B cell (primary cell): ENCODE measurements around the gene PSME1. TPM values are rescaled to one million over a fixed set of nuclear protein-coding genes. Genes with fewer than 3 reads are reported as not detected.
A peak's percentile ranks its signal among the peaks of the same experiment; 100 is the strongest.

ENCODE experiments used
- ATAC-seq: fragments of 200-7000 bp; cut with Tn5 transposase; one replicate; pipeline ENCODE4 v1.10.0; 2021; ENCODE audit warnings: low read depth, mild to moderate bottlenecking, moderate number of reproducible peaks, moderate library complexity
- CTCF ChIA-PET: fragments of 350-600 bp; sonication (Branson Sonifier 250); formaldehyde crosslinking; loops from one replicate; lab custom pipeline; 2021; ENCODE audit warnings: antibody characterized with exemption, inconsistent platforms; lab: Charles Lee
- POLR2A ChIA-PET: fragments of 350-600 bp; sonication (Branson Sonifier 250); formaldehyde crosslinking; loops from one replicate; lab custom pipeline; 2021; ENCODE audit warnings: antibody characterized with exemption; lab: Charles Lee
- DNase-seq: peaks from one replicate; pipeline ENCODE4 v3.0.0; 2013
- H2AFZ ChIP-seq: 2 replicates; pipeline ENCODE4 v1.6.1; 2012; ENCODE audit warnings: mild to moderate bottlenecking, low read depth, low read length; ENCODE audit not compliant: insufficient read depth, poor library complexity, severe bottlenecking
- H3K27ac ChIP-seq, 2 donors: 1 replicate in 1 of 2; 2 replicates in 1 of 2; pipeline ENCODE4 v1.5.1; 2012 to 2013; ENCODE audit warnings: low read length in 2 of 2, mild to moderate bottlenecking in 2 of 2, moderate library complexity in 1 of 2
- H3K27me3 ChIP-seq, 4 experiments: fragments of 200-600 bp in 1 of 4; sonication (generic) in 1 of 4; replicated peaks in 1 of 4; 1 replicate in 2 of 4; 2 replicates in 2 of 4; pipeline versions ENCODE4 v1.6.1 to v1.7.0; 2013 to 2016; ENCODE audit warnings: low read length in 3 of 4, mild to moderate bottlenecking in 2 of 4, mixed read lengths in 1 of 4, moderate library complexity in 1 of 4; ENCODE audit not compliant: insufficient read depth in 4 of 4, control insufficient read depth in 3 of 4; ENCODE audit errors: control extremely low read depth in 1 of 4
- H3K36me3 ChIP-seq, 2 experiments: replicated peaks in 1 of 2; 1 replicate in 1 of 2; 2 replicates in 1 of 2; pipeline versions ENCODE4 v1.6.1 to v1.7.1; 2013; ENCODE audit warnings: low read length in 1 of 2; ENCODE audit not compliant: insufficient read depth in 2 of 2, control insufficient read depth in 1 of 2; ENCODE audit errors: control extremely low read depth in 1 of 2, extremely low read depth in 1 of 2
- H3K4me1 ChIP-seq, 2 donors: fragments of 200-600 bp in 1 of 2; sonication (generic) in 1 of 2; 1 replicate in 1 of 2; 2 replicates in 1 of 2; pipeline versions ENCODE4 v1.5.1 to v1.6.1; 2013 to 2017; ENCODE audit warnings: low read length in 2 of 2; ENCODE audit not compliant: control insufficient read depth in 2 of 2, insufficient read depth in 2 of 2
- H3K4me2 ChIP-seq: replicated peaks from 2 replicates; pipeline ENCODE3; 2012; ENCODE audit warnings: mild to moderate bottlenecking, low read depth, low read length; ENCODE audit not compliant: poor library complexity, severe bottlenecking
- H3K4me3 ChIP-seq, 5 experiments: fragments of 200-600 bp in 1 of 5; sonication (generic) in 1 of 5; 1 replicate in 3 of 5; 2 replicates in 2 of 5; pipeline versions ENCODE4 v1.5.1 to v1.7.0; 2011 to 2016; ENCODE audit warnings: low read length in 4 of 5, mild to moderate bottlenecking in 4 of 5, low read depth in 2 of 5, control low read depth in 1 of 5, moderate library complexity in 1 of 5; ENCODE audit not compliant: insufficient read depth in 1 of 5; ENCODE audit errors: control extremely low read depth in 1 of 5, extremely low read depth in 1 of 5
- H3K79me2 ChIP-seq: fragments of 200-600 bp; sonication (generic); one replicate; pipeline ENCODE4 v1.6.0; 2016; ENCODE audit warnings: low read length; ENCODE audit not compliant: control insufficient read depth, insufficient read depth
- H3K9ac ChIP-seq: fragments of 200-600 bp; sonication (generic); 2 replicates; pipeline ENCODE4 v1.6.1; 2017; ENCODE audit warnings: mild to moderate bottlenecking, low read length, moderate library complexity
- H3K9me3 ChIP-seq, 3 donors: one replicate each; pipeline versions ENCODE4 v1.6.1 to v1.7.1; 2013; ENCODE audit warnings: low read length in 2 of 3; ENCODE audit not compliant: control insufficient read depth in 2 of 3, insufficient read depth in 1 of 3; ENCODE audit errors: control extremely low read depth in 1 of 3
- H4K20me1 ChIP-seq: 2 replicates; pipeline ENCODE4 v1.6.0; 2012; ENCODE audit warnings: mild to moderate bottlenecking, low read length; ENCODE audit not compliant: insufficient read depth, control insufficient read depth, poor library complexity, severe bottlenecking
- H3K27ac Mint-ChIP-seq: one replicate; pipeline ENCODE4 v1.8.0; 2021; ENCODE audit warnings: mixed read lengths
- H3K27me3 Mint-ChIP-seq: one replicate; pipeline ENCODE4 v1.8.0; 2021; ENCODE audit warnings: mixed read lengths
- H3K4me1 Mint-ChIP-seq: one replicate; pipeline ENCODE4 v1.8.0; 2021; ENCODE audit warnings: mixed read lengths
- H3K4me3 Mint-ChIP-seq: one replicate; pipeline ENCODE4 v1.8.0; 2021; ENCODE audit warnings: mixed read lengths
- H3K9me3 Mint-ChIP-seq: one replicate; pipeline ENCODE4 v1.8.0; 2022; ENCODE audit warnings: mixed read lengths; ENCODE audit not compliant: insufficient read depth
- EZH2 ChIP-seq: IDR thresholded peaks from 2 replicates; pipeline ENCODE4 v1.6.1; 2012; ENCODE audit warnings: borderline replicate concordance, low read depth, mild to moderate bottlenecking, moderate library complexity, low read length; ENCODE audit not compliant: insufficient read depth, poor library complexity, severe bottlenecking
- WGBS: methylation state at CpG from one replicate; pipeline ENCODE4 v1.1.5; 2013; ENCODE audit warnings: missing lambda C conversion rate; ENCODE audit not compliant: insufficient coverage; 5-methylcytosine and 5-hydroxymethylcytosine counted together
- intact Hi-C: fragments of 100-400 bp; cut with micrococcal nuclease; formaldehyde crosslinking; loops from one replicate; pipeline ENCODE4 v1.10.0; 2022
- polyA plus RNA-seq: library from polyadenylated mRNA; depleted of rRNA; stranded (reverse); fragments of >200 nt; gene quantifications from 2 replicates; pipeline ENCODE4 v1.2.3, GENCODE V29; 2012
- total RNA-seq, 2 donors: library from RNA; stranded (reverse); fragments of 120-200 nt in 1 of 2; gene quantifications; 1 replicate in 1 of 2; 2 replicates in 1 of 2; pipeline versions ENCODE4 v1.2.3 to v1.2.4, GENCODE V29; 2013 to 2022
- TF ChIP-seq, protein P1 (sequence below): fragments of 200-600 bp; IDR thresholded peaks from one replicate; pipeline ENCODE4 v1.8.0; 2022; ENCODE audit warnings: antibody characterized with exemption, mild to moderate bottlenecking

Gene PSME1
- total and polyA plus RNA-seq, 2 donors (not counting 1 experiment from before 2014, with no cell fraction given) = 237 to 257 TPM

DNA sequence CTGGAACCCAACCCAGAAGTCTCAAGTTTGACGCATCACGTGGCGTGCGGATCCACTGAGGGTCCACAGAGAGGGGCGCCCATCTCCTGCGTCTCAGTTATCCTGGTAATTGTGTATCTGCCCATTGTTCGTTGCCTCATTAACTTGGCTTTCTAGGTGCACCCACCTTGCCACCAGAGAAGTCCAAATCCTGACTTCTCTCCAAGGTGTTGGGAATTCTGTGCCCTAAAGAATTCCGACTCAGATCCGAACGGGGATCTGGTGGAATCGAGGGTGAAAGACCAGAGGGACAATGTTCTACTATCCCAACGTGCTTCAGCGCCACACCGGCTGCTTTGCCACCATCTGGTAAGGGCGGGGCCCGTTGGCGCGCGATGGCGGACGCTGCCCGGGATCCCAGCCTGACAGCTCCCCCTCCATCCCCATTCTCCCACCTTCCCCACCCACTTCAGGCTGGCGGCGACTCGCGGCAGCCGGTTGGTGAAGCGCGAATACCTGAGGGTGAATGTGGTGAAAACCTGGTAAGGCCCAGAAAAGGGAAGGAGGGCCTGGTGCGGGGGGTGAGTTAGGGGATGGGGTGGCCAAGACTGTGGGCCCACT is 36.4 kb downstream of the PSME1 start:
- H3K79me2 ChIP-seq = no peaks in the 10 kb centered on the region
- H3K4me3 ChIP-seq = peak overlapping the region; percentile 47 to 72 (median 60)
- 14% methylated on average over 19 of the region's 30 CpGs for WGBS
- H3K4me1 ChIP-seq = peaks cover 11 to 23% of the 10 kb centered on the region in 2 donors
- peak overlapping the region; percentile 65 for H2AFZ ChIP-seq
- intact Hi-C loops = no loop called here
- ChIA-PET POLR2A (interaction anchor here (1.4 to 2.0 kb wide), 4 partner anchors 11 to 58 kb away, joined by 4 to 18 read pairs (median 10); partner anchors contain the start of genes DCAF11, IPO4, IRF9 and NRL), CTCF (interaction anchor here (3.1 kb wide), 1 partner anchor 12 kb away, joined by 22 read pairs; the partner anchor contains the start of gene IRF9)
- H3K9me3 ChIP-seq = no peaks in the 10 kb centered on the region
- H3K4me1 Mint-ChIP-seq = peaks cover 20% of the 10 kb centered on the region
- H3K9ac ChIP-seq = peak overlapping the region; percentile 70
- peaks cover 0 to 18% of the 10 kb centered on the region in 2 experiments for H3K36me3 ChIP-seq
- no peak overlapping the region for H3K27ac ChIP-seq
- H3K4me2 ChIP-seq = peak overlapping the region; percentile 92
- H3K9me3 Mint-ChIP-seq = no peaks in the 10 kb centered on the region
- peak overlapping the region; percentile 79 for H3K27ac Mint-ChIP-seq
- DNase-seq (no peak), ATAC-seq (no peak)
- no peaks in the 10 kb centered on the region for H3K27me3 ChIP-seq
- TF ChIP-seq EZH2 = no peak
- TF ChIP-seq, protein P1, sequence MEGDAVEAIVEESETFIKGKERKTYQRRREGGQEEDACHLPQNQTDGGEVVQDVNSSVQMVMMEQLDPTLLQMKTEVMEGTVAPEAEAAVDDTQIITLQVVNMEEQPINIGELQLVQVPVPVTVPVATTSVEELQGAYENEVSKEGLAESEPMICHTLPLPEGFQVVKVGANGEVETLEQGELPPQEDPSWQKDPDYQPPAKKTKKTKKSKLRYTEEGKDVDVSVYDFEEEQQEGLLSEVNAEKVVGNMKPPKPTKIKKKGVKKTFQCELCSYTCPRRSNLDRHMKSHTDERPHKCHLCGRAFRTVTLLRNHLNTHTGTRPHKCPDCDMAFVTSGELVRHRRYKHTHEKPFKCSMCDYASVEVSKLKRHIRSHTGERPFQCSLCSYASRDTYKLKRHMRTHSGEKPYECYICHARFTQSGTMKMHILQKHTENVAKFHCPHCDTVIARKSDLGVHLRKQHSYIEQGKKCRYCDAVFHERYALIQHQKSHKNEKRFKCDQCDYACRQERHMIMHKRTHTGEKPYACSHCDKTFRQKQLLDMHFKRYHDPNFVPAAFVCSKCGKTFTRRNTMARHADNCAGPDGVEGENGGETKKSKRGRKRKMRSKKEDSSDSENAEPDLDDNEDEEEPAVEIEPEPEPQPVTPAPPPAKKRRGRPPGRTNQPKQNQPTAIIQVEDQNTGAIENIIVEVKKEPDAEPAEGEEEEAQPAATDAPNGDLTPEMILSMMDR = no peak
- peak overlapping the region; percentile 93 for H3K4me3 Mint-ChIP-seq
- H3K27me3 Mint-ChIP-seq = no peaks in the 10 kb centered on the region
- H4K20me1 ChIP-seq = peaks cover under 1% of the 10 kb centered on the region

DNA sequence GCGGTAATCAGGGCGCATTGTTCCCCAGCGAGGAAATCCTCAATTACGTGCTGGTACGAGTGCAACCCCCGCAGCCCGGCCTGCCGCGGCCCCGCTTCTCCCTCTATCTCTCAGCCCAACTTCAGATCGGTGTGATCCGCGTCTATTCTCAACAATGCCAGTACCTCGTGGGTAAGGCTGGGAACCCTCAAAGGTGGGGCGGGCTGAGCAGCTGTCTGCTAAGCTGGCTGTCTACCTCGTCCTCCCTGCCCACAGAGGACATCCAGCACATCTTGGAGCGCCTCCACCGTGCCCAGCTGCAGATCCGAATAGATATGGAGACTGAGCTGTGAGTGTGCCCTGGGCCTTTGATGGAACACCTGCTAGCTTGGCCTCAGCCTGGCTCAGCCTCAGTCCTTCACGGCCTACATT is 36.9 kb downstream of the PSME1 start:
- Histone ChIP-seq H3K9ac (peak overlapping the region; percentile 70), H3K4me1 (peaks cover 11 to 23% of the 10 kb centered on the region in 2 donors), H3K4me3 (no peak overlapping the region), H3K27ac (no peak overlapping the region), H3K36me3 (peaks cover 0 to 18% of the 10 kb centered on the region in 2 experiments), H4K20me1 (no peaks in the 10 kb centered on the region), H3K79me2 (no peaks in the 10 kb centered on the region), H3K4me2 (peak overlapping the region; percentile 92), H2AFZ (peak overlapping the region; percentile 65), H3K27me3 (no peaks in the 10 kb centered on the region), H3K9me3 (no peaks in the 10 kb centered on the region)
- H3K27ac Mint-ChIP-seq = no peak overlapping the region
- H3K27me3 Mint-ChIP-seq = no peaks in the 10 kb centered on the region
- intact Hi-C loops = no loop called here
- POLR2A ChIA-PET = interaction anchor here (2.0 kb wide), 1 partner anchor 58 kb away, joined by 4 read pairs; the partner anchor contains the start of genes DCAF11 and NRL
- no peak for DNase-seq
- CTCF ChIA-PET = interaction anchor here (0.8 to 3.1 kb wide), 3 partner anchors 12 to 63 kb away, joined by 3 to 22 read pairs (median 3); partner anchors contain the start of gene IRF9
- H3K4me3 Mint-ChIP-seq = peak overlapping the region; percentile 93
- WGBS = 84% methylated on average over 20 of the region's 20 CpGs
- H3K4me1 Mint-ChIP-seq = peaks cover 20% of the 10 kb centered on the region
- ATAC-seq = no peak
- TF ChIP-seq, protein P1 = no peak
- TF ChIP-seq EZH2 = no peak
- no peaks in the 10 kb centered on the region for H3K9me3 Mint-ChIP-seq
